Right atrium auricular region (tissue), 2 donors: ENCODE data around the gene CXCR5. TPM values are rescaled to one million over a fixed set of nuclear protein-coding genes. Genes with fewer than 3 reads are reported as not detected.

Source experiments
- DNase-seq: peaks from one replicate; pipeline ENCODE4 v3.0.0-alpha.2; 2019; ENCODE audit warnings: low spot score
- H3K27ac ChIP-seq, 2 donors: fragments of 200-600 bp; sonication (generic); 1 replicate in 1 of 2; 2 replicates in 1 of 2; pipeline ENCODE4 v1.5.1; 2016 to 2019
- H3K27me3 ChIP-seq, 2 donors: fragments of 200-600 bp; sonication (generic); one replicate each; pipeline versions ENCODE4 v1.5.1 to v1.6.0; 2017 to 2019
- H3K36me3 ChIP-seq: fragments of 200-600 bp; sonication (generic); one replicate; pipeline ENCODE4 v1.5.1; 2016
- H3K4me1 ChIP-seq, 2 donors: fragments of 200-600 bp; sonication (generic); one replicate each; pipeline versions ENCODE4 v1.5.1 to v1.6.0; 2017 to 2019
- H3K4me3 ChIP-seq, 2 donors: fragments of 200-600 bp; sonication (generic); 1 replicate in 1 of 2; 2 replicates in 1 of 2; pipeline ENCODE4 v1.5.1; 2017 to 2019; ENCODE audit warnings: mild to moderate bottlenecking in 1 of 2, moderate library complexity in 1 of 2
- H3K9me3 ChIP-seq, 2 donors: fragments of 200-600 bp; sonication (generic); one replicate each; pipeline ENCODE4 v1.5.1; 2019
- CTCF ChIP-seq, 2 donors: fragments of 200-600 bp; sonication (generic); IDR thresholded peaks; one replicate each; pipeline ENCODE4 v1.5.1; 2019; ENCODE audit warnings: antibody characterized with exemption in 2 of 2
- total RNA-seq, 2 donors: library from RNA; depleted of rRNA; stranded (reverse); fragments of >200 nt; gene quantifications; one replicate each; pipeline ENCODE4 v1.1.0, GENCODE V29; 2016

Gene CXCR5
- total RNA-seq, 2 donors from 2014 or later: 0.16 TPM; not detected in 1

DNA sequence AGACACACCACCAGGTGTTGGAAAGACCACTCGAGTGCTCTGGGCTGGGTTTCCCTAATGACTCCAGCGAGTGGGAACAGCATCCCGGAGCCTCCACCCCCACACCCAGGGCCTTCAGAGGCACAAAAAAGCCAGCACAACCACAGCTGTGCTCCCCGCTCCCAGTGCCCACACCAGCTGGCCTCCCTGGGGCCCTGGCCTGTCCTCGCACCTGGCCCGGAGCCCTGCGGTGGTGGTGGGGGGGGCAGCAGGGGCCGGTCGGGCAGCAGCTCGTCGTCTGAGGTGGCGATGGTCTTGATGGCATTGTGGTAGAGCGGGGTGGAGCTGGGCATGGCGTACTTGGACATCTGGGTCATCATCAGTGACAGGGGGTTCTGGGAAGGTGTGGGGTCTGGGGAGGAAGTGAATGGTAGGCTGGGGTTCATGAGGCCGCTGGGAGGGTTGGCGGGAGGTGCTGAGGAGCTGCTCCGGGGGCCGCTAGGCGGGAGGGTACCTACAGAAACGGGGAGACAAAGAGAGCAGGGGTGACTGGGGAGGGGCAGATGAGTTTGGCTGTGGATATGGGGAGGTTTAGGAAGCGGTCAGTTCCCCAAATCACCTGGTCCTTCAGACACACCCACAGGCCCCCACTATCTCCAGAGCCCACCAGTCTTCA, 16.1 kb downstream of the CXCR5 start:
- Histone ChIP-seq H3K9me3 (no peaks in the 10 kb centered on the region), H3K27me3 (no peaks in the 10 kb centered on the region), H3K27ac (no peak overlapping the region), H3K4me3 (no peak overlapping the region), H3K36me3 (peaks cover 73% of the 10 kb centered on the region), H3K4me1 (peaks cover 0 to 7% of the 10 kb centered on the region in 2 donors)
- DNase-seq: no peak
- no peak for TF ChIP-seq CTCF (IDR thresholded peaks at IDR 0.05)

DNA sequence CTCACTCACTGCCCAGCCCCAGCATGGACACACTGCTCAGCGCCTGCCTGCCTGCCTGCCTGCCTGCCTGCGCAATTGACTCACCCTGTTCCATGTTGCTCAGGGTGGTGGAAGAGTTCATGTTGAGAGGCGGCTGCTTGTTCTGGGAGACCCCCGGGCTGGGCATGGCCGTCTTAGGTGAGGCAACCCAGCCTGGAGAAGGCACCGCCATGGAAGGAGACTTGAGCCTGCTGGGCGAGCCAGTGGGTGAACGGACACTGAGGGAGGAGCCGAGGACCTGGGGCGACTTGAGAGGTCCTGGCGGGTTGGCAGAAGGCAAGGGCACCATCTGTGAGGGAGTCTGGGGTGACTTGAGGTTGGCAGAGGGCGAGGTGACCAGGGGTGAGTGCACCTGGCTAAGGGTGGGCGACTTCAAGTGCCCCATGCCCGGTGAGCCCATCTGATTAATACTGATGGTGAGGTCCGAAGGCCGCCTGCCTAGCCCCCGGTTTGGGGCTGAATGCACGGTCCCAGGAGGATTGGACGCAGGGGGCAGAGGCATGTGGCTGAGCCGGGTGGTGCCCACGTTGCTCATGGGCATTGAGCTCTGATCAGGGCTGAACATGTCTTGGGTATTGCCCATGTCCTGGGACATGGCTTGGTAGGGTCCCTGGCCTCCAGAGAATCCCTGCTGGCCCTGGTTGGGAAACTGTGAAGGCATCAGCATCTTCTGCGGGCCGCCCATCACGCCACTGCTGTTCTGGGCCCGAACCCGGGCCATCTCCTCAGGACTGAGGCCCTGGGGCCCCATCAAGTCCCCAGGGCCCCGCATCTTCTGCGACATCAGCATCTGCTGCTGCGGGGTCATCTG, 17.1 kb downstream of the CXCR5 start:
- Histone ChIP-seq H3K27ac (no peak overlapping the region), H3K4me1 (peaks cover 0 to 7% of the 10 kb centered on the region in 2 donors), H3K9me3 (no peaks in the 10 kb centered on the region), H3K36me3 (peaks cover 82% of the 10 kb centered on the region), H3K27me3 (no peaks in the 10 kb centered on the region), H3K4me3 (no peak overlapping the region)
- DNase-seq: no peak
- TF ChIP-seq CTCF (IDR thresholded peaks at IDR 0.05): no peak

DNA sequence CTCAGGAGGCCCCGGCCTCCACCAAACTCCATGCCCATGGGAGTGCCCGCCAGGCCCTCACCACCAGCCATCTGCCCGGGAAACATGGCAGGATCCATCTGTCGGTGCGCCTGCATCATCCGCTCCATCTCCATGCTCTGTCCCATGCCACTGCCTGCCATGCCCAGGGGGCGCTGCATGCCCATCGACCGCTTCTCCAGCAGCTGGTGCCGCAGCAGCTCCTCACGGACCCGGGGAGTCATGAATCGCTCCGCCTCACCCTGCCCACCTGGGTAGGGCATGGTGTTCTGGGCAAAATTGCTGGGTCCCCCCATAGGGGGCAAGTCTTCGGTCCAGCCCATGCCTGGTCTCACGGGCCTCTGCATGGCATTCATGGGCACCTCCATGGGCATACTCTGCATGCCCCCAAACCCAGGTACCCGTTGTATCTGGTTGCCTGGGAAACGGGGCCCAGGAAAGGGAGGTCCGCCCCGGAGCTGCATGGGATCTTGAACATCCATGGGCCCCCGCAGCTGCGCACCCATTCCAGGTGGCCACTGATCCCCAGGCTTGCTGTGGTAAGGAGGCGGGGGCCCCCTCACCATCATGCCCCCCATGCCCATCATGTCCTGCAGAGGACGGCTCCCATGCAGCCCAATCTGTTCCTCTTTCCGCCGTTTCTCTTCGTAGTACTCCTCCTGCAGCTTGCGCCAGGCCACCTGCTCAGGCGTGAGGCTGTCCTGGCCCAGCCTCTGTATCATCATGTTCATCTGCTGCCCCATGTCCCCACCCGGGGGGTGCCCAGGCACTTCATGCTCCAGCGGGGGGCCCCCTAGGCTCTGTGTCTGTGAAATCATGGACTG, 18.0 kb downstream of the CXCR5 start:
- peaks cover 88% of the 10 kb centered on the region for H3K36me3 ChIP-seq
- no peak for DNase-seq
- no peak overlapping the region for H3K27ac ChIP-seq
- no peak for TF ChIP-seq CTCF (IDR thresholded peaks at IDR 0.05)
- no peak overlapping the region for H3K4me3 ChIP-seq
- H3K4me1 ChIP-seq: peaks cover 0 to 7% of the 10 kb centered on the region in 2 donors
- no peaks in the 10 kb centered on the region for H3K27me3 ChIP-seq
- no peaks in the 10 kb centered on the region for H3K9me3 ChIP-seq

- peaks cover 93% of the 10 kb centered on the region for H3K36me3 ChIP-seq
- H3K27ac ChIP-seq: no peak overlapping the region
- no peak for DNase-seq
- TF ChIP-seq CTCF (IDR thresholded peaks at IDR 0.05): no peak
- H3K4me3 ChIP-seq: no peak overlapping the region
- peaks cover 0 to 12% of the 10 kb centered on the region in 2 donors for H3K4me1 ChIP-seq
- H3K27me3 ChIP-seq: no peaks in the 10 kb centered on the region
- H3K9me3 ChIP-seq: no peaks in the 10 kb centered on the region
These were observed 18.9 kb downstream of the CXCR5 start for GRCh38 chr11:118902336-118903203.
